H4 (cell line): ENCODE data around the gene ELMO1. TPM values are rescaled to one million over a fixed set of nuclear protein-coding genes. Genes with fewer than 3 reads are reported as not detected.

Experiments
- DNase-seq: peaks from one replicate; pipeline ENCODE4 v3.0.0-alpha.2; 2015; ENCODE audit warnings: low spot score
- total RNA-seq: library from RNA; depleted of rRNA; stranded (reverse); fragments of >200 nt; shearing (Covaris generic); gene quantifications from 2 replicates; pipeline ENCODE4 v1.2.3, GENCODE V29; 2014

The ELMO1 gene
- total RNA-seq, 1 experiment from 2014 or later, result 55.0 TPM

DNA sequence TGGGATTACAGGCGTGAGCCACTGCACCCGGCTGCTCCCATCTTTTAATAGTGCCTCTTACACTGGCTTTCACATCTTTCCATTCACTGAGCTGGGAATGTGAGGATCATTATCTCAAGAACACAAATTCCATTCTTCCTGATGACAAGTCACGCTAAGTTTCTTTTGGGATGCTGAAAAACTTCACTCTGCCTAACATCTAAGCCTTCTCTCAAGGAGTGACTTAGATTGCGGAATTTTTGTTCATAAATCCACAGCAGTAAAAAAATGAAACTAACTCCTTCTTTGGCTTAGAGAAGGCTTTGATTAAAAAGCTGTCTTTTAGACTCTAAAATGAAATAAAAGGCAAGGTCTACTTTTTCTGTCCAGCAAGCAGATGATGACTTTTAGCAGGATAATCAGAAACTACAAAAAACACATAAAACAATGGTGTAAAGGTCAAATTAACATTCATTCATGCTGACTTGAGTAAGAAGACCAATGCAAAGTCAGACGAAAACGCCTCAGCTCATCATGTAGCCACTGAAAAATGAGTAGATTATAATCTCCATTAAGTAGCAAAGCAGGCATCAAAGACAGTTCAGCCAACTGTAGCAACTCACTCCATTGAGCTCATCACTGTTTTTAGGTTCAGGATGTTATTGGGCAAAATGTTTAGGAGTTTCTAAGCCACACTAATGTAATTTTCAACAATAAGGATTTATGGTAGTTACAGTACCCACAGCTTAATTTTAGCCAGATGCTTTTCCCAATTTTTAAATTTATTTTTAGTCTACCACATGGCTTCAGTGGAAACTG is 178.8 kb downstream of the ELMO1 start:
- no peak for DNase-seq

DNA sequence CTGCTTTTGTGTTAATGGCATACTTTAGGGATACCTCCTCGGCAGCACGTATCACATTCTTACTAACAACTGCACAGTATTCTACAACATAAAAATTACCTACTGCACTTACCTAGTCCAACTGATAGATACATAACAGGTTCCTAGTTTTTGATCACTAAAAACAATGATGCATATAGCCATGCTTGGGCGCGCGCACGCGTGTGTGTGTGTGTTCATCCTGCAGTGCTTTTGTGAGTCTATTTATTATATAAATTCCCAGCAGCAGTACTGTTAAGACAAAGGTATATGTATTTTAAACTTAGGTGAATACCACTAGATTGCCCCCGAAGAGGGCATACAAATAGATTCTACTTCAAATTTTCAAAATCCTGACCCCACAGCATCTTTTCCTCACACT is 181.4 kb downstream of the ELMO1 start:
- DNase-seq, result no peak

DNA sequence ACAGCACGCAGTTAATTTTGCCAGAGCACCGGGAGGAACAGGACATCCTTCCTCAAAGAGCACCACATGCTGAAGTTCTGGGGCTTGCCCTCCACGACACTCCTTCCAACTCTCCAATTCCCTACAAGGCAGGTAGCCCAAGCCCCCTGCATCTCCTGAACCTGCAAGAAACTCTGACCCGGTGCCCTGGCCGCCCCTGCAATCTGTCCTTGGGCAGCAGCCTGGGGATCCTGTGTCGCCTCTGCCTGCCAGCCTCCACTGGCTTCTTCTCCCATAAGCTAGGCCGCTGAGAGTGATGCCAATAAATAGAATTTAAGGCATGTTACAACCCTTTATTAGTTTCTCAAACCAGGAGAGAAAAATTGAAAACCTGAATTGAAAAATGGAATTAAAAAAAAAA is 182.8 kb downstream of the ELMO1 start:
- no peak for DNase-seq

DNA sequence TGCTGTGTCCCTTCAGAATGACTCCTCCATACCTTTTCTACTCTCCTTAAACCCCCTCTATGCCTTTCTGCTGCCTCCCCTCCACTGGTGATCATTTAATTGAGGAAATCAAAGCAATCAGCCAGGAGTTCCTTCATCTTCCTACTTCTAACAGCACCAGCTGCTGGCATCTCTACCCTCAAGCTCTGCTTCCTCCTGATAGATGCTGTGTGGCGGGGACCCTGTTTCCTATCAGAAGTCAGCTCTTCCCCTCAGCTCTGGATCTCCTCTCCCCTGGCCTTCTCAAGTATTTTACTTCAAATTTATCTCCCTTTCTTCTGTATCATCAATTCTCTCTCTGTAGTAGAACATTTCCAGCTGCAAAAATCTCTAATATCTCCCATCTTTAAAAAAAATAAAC is 183.7 kb downstream of the ELMO1 start:
- DNase-seq, result no peak

DNA sequence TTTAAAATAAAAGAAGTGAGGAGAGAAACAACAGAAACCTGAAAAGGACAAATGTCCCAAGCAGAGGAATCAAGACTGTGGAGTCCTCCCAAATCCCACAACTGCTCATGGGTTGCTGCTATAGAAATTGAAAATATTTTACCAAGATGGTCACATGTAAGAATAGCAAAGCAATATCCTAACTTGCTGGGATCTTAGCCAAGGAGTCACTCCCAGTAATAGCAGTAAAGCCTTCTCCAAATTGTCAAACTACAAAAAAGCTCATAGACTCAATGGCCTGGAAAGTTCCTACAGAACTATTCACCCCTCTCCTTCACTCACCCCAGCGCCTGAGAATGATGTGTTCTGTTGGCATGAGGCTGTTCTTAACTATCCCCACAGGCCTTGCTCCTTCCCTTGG is 186.5 kb downstream of the ELMO1 start:
- DNase-seq, result no peak

DNA sequence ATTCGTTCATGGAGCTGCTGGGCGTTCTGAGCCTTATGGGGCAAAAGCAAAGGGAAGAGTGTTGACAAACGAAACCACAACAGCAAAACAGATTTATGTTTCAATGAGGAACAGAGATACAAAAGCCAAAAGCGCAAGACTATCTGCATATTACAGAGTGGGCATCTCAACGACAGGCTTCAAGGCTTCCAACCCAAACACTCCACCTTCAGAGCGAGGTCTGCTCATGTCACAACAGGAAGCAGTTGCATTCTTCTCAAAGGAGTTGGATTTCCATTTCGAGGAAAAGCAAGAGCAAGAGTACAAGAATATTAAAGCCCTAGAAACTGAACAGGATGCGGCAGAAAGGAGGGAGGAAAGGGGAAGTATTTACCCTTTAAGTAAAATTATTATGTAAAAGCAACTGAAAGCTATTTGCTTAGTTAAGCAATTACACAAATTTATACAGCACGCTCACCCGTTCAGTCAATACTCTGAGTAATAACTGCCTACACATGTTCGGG is 189.3 kb downstream of the ELMO1 start:
- DNase-seq, result no peak

DNA sequence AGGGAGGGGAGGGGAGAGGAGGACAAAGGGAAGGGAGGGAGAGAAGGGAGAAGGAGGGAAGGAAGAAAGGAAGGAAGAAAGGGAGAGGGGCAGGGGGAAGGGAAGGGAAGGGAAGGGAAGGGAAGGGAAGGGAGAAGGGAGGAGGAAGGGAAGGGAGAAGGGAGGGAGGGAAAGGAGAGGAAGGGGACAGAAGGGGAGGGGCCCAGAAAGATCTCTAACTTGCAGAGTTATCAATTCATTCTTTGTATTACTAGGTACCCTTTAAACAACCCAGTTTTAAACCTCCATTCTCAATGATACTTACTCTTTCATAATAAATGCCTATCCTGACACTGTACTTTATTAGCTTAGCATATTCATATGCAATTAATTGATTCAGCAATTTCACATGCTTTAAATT is 192.0 kb downstream of the ELMO1 start:
- DNase-seq, result no peak

DNA sequence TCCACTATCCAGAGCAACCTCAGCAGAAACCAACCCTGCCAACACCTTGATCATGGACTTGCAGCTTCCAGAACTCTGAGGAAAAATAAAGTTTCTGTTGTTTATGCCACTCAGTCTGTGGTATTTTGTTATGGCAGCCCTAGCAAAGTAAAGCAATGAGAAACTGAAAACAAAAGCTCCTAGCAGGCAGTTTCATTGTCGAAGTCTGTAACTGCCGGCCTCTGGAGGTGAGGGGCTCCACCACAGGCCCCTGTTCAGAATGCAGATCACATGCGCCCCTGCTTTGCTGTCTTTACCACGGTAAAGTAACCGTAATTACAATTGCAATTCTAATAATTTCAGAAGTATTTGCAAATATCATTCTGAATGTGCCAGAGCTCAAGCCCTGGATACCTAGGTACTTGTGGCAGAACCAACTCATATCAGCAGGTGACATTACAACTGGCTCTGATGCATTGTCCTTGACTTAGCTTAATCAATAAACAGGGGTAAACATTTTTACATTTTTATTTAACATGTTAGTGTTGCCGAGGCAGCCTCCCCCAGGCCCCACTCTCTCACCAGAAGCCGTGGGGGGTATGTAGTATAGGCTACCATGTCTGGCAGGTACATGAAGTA is 193.2 kb downstream of the ELMO1 start:
- DNase-seq, result no peak

DNA sequence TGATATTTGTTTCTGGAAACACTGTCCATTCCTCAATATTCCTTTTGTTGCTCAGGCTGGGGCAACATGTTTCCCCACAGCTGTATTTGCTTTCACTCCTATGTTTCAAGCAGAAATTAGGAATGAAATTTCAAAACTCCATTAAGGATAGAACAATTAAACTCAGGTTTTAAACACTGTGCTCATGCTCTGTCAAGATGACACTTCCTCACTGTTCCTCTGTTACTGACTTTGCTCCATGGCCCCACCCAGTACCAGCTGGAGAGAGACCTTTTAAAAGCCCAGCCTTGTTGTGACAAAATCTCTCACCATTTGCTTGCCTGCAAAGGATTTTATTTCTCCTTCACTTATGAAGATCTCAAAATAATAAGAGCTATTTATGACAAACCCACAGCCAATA is 197.4 kb downstream of the ELMO1 start:
- no peak for DNase-seq

DNA sequence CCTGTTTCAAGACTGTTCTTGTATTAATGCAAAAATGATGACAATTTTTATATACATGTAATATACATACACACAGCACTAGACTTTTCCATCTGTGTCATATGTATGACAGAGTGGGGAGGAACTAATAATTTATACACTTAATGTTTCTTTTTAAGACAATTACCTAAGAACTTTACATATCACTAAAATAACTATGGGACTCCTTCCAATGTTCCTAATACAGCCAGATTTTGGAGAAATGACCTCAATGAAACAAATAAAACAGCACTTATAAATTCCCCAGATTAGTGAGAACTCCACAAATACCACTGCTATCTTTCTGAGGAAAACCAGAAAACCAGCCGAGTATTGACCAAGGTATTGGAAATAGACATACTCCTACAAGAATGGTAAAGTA is 199.4 kb downstream of the ELMO1 start:
- no peak for DNase-seq

DNA sequence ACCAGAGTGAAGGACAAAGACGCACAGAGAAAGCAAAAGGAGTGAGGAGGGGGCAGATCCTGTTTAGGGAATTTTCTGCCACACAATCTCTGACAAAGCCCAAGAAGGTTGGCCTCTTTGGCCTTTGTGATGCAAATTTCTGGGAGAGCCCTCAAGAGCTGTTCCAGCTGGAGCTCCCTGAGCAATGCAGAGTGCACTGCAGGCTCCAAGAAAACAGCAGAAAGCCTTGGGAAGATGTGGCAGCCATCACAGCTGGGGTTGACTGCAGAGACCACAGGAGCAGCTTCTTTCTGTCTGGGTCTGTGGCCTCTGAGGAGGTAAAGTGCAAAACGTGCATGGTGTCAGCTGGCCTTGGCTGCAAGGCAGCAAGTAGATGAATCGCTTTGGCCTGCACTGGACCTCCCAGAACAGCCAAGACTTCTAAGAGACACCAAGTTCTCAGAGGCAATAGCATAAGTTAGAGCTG is 200.2 kb downstream of the ELMO1 start:
- no peak for DNase-seq

DNA sequence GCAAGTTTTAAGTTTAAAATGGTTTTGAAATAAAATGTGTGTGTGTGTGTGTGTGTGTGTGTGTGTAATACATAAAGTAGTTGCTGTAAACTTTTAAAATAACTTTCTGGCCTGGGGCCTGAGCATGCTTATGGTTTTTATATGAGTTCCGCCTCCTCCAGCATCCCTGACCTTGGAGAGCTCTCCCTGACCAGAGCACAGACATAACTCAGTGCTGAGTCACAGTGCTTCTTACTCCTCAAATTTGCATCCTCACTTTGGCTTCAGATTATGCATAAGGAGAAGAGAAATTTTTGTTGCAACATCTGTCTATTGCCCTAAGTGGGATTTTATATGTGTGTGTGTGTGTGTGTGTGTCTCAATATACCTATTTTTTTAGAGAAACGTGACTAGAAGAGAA is 200.8 kb downstream of the ELMO1 start:
- peak; percentile 69 for DNase-seq

DNA sequence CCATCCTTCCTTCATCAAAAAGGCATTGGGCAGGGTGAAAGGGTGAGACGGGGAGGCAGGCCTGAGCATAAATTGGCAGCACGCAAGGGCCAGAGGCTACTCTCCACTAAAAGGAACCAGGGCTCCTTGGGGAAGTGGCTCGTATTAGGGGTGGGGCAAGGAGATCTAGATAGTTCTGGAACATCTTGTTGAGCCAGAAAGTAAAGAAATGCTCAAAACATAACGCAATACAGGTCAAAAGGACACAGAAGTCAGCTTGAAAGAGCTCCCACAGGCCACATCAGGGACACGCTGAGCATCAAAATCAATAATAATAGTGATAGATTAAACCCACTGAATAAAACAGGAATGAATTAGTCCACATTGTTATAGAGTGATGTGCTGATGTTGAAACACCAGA is 203.1 kb downstream of the ELMO1 start:
- DNase-seq, result no peak

DNA sequence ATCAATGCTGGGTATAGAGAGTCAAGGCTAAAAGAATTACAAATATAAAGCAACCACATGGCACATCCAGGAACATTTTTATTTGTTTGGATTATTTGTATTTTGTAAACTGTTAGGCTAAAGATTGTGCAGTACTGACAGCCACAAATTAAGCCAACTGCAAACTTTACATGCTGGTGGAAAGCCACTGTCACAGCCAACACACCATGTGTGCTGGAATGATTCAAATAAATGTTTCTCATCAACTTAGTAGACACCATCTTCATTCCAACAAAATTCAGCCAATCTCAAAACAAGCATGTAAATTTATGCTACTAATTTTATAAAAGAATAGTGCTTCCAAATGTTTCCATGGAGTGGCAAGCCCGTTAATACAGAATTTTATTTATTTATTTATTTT is 211.8 kb downstream of the ELMO1 start:
- no peak for DNase-seq

DNA sequence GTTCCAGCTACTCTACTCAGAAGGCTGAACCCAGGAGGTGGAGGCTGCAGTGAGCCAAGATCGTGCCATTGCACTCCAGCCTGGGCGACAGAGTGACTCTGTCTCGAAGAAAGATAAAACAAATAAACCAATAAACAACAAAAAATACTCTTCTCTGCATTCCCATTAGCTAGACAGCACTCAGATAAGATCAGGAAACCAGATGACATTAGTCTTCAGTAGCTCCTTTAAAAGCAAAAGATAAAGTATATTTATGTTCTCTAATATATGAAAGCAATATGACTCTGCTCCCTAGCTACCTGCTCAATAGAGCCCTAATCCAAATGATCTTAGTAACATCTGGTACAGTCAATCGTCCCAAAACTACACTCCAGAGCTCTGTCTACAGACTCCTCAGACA is 212.9 kb downstream of the ELMO1 start:
- no peak for DNase-seq

DNA sequence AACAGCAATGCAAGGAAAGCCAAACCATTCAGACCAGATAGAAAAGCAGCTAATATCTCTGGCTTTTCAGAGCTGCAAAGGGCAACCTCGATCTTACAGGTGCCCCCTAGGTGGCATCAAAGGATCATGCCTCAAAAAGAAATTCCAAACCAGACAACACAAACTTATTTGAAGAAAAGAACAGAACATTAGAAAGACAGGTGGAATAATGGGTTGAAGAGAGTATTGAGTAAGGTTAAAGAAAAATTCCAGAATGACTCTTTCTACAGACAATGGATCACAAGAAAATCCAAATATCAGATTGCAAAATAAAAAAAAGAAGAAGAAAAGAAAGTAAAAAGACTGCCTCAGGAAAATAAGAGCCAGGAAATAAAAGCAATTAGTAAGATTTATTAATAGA is 213.7 kb downstream of the ELMO1 start:
- DNase-seq, result peak; percentile 43

DNA sequence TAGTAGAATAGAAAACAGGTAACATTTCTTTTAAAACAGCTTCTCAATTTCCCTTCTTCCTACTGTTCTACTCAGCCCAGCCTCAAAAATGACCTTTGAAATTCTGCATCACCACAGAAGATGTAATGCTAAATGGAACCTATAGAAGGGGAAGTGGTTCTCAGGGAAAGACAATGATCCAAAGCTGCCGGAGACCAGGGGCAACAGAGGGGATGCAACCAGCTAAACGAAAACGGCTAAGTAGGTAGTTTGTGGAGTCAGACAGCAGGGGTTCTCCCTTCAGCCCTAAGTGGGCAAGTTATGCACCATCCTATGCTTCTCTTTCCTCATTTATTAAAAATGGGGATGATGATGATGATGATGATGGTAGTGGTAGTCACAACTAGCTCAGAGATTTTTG is 214.3 kb downstream of the ELMO1 start:
- no peak for DNase-seq

DNA sequence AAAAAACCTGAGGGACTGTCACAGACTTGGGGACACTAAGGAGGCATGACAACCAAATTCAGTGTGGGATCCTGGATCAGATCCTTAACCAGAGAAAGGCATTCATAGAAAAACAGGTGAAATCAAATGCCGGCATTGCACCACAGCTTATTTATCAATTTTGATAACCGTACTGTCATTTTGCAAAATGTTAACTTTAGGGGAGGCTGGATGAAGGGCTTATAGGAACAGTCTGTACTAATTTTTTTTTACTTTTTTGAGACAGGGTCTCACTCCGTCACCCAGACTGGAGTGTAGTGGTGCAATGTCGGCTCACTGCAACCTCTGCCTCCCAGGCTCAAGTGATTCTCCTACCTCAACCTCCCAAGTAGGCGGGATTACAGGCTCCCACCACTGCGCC is 217.1 kb downstream of the ELMO1 start:
- DNase-seq, result no peak

DNA sequence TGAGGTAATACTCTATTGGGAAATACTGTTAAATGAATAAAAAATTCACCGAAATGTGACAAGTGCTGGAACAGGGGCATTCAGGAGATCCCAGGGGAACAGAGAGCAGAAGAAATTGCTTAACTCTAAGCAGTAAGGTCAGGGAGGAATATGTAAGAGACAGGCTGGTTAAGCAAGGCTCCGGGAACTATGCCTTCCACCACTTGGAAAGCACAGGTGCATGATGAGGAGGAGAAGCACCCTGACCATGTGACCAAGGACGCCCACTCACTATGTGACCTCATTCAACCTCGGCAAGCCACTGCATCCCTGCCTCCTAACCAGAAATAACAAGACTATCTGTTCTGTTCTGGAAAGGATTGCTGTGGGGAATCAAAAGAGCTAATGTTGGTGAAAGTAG is 218.4 kb downstream of the ELMO1 start:
- no peak for DNase-seq

DNA sequence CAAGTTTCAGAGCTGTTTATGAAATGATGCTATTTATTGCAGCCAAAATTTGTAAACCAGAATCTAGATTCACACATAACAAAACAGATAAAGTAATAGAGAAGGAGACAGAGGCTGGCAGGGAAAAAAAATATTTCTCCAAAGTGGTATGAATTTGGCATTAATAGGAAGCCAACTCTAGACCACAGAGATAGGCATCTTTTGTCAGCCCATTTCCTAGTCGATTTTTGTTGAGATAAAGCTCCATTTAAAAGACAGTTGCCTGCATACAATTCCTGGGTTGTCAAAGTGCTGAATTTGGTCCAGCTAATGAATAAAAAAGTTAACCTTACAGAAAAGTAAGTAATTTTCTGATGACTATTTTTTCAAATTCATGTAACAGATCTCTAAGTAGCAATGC is 219.3 kb downstream of the ELMO1 start:
- DNase-seq, result no peak

DNA sequence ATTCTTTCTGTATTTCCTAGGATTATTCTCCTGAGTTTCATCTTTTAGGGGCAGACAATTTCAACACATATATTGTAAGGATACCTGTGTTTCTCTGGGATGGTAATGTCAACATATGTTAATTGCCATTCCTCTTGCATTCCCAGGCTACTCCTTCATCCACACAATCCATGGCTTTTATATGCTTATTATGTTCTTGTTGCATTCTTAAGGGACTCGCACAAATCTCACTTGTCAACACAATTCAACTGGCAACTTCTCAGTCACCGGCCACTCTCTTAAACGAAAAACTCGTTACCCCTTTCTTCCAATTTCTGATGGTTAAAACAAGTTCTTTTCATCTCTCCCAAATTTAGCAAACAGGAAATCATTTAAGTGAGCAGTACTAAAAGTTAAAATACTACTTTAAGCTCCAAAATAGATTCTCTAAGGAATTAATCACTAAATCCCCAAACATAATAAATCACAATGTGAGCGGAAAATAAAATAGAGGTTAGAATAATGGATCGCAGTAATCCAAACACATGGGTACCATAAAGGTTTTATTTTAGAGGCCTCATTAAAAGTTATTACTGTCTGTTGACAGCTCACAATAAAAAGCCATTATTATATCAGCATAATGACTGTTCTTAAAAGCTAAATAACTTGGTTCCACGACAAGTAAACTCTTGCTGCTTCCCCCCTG is 223.2 kb downstream of the ELMO1 start:
- DNase-seq, result no peak

DNA sequence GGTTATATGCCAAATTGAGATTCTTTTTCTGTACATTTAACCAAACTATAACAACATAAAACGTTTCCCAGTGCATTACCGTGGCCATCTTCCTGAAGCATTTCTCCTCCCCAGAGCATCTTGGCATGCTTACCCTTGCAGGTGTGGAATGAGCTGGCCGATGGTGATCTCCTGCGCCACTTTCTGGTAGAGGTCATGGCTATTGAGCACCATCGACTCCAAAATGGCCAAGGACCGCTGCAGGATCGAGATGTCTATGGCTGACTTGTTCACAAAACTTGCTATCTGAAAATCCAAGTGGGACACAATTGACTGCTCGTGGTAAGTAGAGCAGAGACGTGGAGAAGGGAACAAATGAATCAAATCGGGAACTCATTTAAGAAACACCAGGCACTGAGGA is 223.9 kb downstream of the ELMO1 start:
- DNase-seq, result no peak

DNA sequence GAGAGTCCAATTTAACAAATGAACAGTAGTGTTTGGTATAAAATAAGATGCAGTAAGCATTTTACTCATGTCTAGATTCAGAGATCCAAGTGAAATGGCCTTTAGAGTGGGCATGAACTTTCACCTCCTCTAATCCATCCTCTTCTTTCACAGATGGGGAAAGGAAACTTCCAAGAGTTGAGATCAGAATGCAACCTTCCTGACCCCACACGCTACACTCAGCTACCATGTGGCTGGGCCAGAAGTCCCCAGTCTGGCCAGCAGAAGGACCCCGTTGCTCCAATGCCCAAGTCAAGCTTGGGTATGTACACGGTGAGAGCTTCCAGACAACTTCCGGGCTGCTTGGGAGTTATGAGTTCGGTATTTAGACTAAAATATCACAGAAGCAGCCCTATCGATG is 228.0 kb downstream of the ELMO1 start:
- DNase-seq, result no peak
